ENCODE measurements around the gene SEL1L. TPM values are rescaled to one million over a fixed set of nuclear protein-coding genes. Genes with fewer than 3 reads are reported as not detected.

The SEL1L gene
- total and polyA plus RNA-seq, 2 experiments from 2014 or later, result 20.6 to 22.6 TPM

DNA sequence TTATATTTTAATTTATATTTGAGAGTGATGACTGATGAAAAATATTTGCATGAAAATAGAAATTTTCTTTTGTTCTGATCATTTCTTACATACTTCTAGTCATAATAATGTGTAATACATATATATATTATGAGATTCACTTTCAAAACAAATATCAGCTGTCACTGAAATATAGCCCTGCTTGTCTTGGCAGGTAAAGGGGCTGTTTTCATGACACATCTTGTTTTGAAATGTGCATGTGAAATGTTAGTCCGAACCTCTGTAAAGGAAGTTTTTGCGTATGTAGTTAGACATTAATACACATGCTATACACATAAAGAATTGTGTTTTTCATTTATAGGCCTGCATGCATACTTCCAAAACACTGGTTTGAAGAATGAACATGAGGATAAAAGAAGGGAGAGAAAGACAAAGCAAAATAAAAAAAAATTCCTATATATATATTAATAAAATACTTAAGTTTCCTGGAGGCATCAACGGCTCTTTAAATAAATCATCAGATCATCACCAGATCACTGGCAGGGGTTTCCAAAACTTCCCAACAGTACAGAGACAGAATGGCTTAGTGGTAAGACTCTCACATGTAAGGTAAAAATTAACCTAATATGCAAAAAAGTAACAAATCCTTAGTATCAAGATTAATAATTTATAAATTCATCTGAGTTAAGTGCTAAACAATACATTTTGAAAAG is 60.1 kb downstream of the SEL1L start (continued):
- TF ChIP-seq STAT1 (IDR thresholded peaks at IDR 0.05; ENCODE audit: unreplicated experiment) (no peak), ZNF114 (CRISPR knock-in tag; IDR thresholded peaks at IDR 0.05) (no peak)
- TF ChIP-seq, protein P1, sequence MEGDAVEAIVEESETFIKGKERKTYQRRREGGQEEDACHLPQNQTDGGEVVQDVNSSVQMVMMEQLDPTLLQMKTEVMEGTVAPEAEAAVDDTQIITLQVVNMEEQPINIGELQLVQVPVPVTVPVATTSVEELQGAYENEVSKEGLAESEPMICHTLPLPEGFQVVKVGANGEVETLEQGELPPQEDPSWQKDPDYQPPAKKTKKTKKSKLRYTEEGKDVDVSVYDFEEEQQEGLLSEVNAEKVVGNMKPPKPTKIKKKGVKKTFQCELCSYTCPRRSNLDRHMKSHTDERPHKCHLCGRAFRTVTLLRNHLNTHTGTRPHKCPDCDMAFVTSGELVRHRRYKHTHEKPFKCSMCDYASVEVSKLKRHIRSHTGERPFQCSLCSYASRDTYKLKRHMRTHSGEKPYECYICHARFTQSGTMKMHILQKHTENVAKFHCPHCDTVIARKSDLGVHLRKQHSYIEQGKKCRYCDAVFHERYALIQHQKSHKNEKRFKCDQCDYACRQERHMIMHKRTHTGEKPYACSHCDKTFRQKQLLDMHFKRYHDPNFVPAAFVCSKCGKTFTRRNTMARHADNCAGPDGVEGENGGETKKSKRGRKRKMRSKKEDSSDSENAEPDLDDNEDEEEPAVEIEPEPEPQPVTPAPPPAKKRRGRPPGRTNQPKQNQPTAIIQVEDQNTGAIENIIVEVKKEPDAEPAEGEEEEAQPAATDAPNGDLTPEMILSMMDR (conservative IDR thresholded peaks at IDR 0.05; ENCODE audit: low read depth in 2 of 2), result no peak

DNA sequence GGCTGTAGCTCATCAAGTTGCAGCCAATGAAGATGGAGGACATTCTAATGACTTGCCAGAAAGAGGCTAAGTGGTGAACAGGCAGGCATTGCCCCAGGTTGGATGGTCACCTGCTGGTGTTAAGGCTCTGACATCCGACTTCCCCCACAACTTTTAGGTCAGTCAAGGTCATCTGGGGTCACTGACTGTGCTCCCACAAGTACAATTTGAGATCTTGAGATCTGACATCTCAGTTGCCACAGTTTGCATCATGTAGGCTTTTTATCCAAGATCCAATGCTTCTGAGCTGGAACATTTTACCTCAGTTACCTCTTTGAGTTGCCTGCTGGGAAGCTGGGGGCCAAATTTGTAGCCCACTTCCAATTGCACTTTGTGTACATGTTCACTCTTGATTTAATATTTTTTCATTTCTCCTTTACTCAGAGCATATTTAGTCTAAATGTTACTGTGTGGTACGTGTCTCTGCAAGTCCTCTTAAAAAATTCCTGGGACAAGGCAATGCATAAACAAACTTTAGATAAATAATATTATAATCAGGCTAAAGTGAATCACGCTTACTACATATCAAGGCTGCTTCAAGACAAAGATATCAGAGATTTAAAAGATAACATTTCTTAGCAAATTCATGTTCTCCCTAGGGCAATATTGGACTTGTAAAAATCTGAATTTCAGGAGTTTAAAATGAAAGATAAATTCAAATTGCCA is 61.4 kb downstream of the SEL1L start:
- Mint-ChIP-seq H3K36me3 (ENCODE audit: low read depth) (peaks cover 9% of the 10 kb centered on the region; the same call in 2 of the 3 replicates), H3K4me3 (no peak overlapping the region), H3K27me3 (ENCODE audit: insufficient read depth, low read depth, poor library complexity) (peaks cover 5% of the 10 kb centered on the region), H3K4me1 (peaks cover 6% of the 10 kb centered on the region; the same call in 2 of the 3 replicates), H3K9me3 (no peaks in the 10 kb centered on the region), H3K27ac (no peak overlapping the region)
- DNase-seq (ENCODE audit: low spot score) (peak; percentile 15), ATAC-seq (peak; percentile 38; the same call in 2 of the 3 replicates)
- no peaks in the 10 kb centered on the region for H3F3A ChIP-seq (replicated peaks; ENCODE audit: low read depth)
- no peak overlapping the region for H3K27ac ChIP-seq (ENCODE audit: low read depth)
- no peak overlapping the region for H3K4me3 ChIP-seq
- H4K20me1 ChIP-seq (replicated peaks; ENCODE audit: insufficient read depth), result no peaks in the 10 kb centered on the region
- no peaks in the 10 kb centered on the region for H3K4me1 ChIP-seq (ENCODE audit: insufficient read depth)
- H3K36me3 ChIP-seq (ENCODE audit: insufficient read depth), result peaks cover 8% of the 10 kb centered on the region; the same call in 1 of the 2 replicates
- no peaks in the 10 kb centered on the region for H3K79me2 ChIP-seq (replicated peaks; ENCODE audit: insufficient read depth)
- no peak overlapping the region for H2AFZ ChIP-seq
- H3K9me2 ChIP-seq (ENCODE audit: insufficient read depth), result no peaks in the 10 kb centered on the region
- no peak overlapping the region for H3K4me2 ChIP-seq
- H3K27me3 ChIP-seq (ENCODE audit: insufficient read depth), result no peaks in the 10 kb centered on the region
- TF ChIP-seq, protein P2, sequence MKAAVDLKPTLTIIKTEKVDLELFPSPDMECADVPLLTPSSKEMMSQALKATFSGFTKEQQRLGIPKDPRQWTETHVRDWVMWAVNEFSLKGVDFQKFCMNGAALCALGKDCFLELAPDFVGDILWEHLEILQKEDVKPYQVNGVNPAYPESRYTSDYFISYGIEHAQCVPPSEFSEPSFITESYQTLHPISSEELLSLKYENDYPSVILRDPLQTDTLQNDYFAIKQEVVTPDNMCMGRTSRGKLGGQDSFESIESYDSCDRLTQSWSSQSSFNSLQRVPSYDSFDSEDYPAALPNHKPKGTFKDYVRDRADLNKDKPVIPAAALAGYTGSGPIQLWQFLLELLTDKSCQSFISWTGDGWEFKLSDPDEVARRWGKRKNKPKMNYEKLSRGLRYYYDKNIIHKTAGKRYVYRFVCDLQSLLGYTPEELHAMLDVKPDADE (IDR thresholded peaks at IDR 0.05), result no peak
- no peak for TF ChIP-seq CREB1 (CRISPR knock-in tag; IDR thresholded peaks at IDR 0.05; ENCODE audit: low read depth)
- TF ChIP-seq NANOG (IDR thresholded peaks at IDR 0.05; ENCODE audit: borderline replicate concordance), result no peak
- no peak for TF ChIP-seq STAT1 (IDR thresholded peaks at IDR 0.05; ENCODE audit: unreplicated experiment)
- no peak for TF ChIP-seq EZH2 (IDR thresholded peaks at IDR 0.05; ENCODE audit: low read depth, unreplicated experiment)
- TF ChIP-seq, protein P3, sequence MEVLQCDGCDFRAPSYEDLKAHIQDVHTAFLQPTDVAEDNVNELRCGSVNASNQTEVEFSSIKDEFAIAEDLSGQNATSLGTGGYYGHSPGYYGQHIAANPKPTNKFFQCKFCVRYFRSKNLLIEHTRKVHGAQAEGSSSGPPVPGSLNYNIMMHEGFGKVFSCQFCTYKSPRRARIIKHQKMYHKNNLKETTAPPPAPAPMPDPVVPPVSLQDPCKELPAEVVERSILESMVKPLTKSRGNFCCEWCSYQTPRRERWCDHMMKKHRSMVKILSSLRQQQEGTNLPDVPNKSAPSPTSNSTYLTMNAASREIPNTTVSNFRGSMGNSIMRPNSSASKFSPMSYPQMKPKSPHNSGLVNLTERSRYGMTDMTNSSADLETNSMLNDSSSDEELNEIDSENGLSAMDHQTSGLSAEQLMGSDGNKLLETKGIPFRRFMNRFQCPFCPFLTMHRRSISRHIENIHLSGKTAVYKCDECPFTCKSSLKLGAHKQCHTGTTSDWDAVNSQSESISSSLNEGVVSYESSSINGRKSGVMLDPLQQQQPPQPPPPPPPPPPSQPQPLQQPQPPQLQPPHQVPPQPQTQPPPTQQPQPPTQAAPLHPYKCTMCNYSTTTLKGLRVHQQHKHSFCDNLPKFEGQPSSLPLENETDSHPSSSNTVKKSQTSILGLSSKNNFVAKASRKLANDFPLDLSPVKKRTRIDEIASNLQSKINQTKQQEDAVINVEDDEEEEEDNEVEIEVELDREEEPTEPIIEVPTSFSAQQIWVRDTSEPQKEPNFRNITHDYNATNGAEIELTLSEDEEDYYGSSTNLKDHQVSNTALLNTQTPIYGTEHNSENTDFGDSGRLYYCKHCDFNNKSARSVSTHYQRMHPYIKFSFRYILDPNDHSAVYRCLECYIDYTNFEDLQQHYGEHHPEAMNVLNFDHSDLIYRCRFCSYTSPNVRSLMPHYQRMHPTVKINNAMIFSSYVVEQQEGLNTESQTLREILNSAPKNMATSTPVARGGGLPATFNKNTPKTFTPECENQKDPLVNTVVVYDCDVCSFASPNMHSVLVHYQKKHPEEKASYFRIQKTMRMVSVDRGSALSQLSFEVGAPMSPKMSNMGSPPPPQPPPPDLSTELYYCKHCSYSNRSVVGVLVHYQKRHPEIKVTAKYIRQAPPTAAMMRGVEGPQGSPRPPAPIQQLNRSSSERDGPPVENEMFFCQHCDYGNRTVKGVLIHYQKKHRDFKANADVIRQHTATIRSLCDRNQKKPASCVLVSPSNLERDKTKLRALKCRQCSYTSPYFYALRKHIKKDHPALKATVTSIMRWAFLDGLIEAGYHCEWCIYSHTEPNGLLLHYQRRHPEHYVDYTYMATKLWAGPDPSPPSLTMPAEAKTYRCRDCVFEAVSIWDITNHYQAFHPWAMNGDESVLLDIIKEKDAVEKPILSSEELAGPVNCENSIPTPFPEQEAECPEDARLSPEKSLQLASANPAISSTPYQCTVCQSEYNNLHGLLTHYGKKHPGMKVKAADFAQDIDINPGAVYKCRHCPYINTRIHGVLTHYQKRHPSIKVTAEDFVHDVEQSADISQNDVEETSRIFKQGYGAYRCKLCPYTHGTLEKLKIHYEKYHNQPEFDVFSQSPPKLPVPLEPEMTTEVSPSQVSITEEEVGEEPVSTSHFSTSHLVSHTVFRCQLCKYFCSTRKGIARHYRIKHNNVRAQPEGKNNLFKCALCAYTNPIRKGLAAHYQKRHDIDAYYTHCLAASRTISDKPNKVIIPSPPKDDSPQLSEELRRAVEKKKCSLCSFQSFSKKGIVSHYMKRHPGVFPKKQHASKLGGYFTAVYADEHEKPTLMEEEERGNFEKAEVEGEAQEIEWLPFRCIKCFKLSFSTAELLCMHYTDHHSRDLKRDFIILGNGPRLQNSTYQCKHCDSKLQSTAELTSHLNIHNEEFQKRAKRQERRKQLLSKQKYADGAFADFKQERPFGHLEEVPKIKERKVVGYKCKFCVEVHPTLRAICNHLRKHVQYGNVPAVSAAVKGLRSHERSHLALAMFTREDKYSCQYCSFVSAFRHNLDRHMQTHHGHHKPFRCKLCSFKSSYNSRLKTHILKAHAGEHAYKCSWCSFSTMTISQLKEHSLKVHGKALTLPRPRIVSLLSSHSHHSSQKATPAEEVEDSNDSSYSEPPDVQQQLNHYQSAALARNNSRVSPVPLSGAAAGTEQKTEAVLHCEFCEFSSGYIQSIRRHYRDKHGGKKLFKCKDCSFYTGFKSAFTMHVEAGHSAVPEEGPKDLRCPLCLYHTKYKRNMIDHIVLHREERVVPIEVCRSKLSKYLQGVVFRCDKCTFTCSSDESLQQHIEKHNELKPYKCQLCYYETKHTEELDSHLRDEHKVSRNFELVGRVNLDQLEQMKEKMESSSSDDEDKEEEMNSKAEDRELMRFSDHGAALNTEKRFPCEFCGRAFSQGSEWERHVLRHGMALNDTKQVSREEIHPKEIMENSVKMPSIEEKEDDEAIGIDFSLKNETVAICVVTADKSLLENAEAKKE (CRISPR knock-in tag; IDR thresholded peaks at IDR 0.05), result no peak
- no peak for TF ChIP-seq POLR2AphosphoS5 (IDR thresholded peaks at IDR 0.05; ENCODE audit: low read depth)
- TF ChIP-seq ZNF114 (CRISPR knock-in tag; IDR thresholded peaks at IDR 0.05), result no peak
- TF ChIP-seq, protein P1 (conservative IDR thresholded peaks at IDR 0.05; ENCODE audit: low read depth in 2 of 2), result no peak
